ENCODE data around the gene LTN1. TPM values are rescaled to one million over a fixed set of nuclear protein-coding genes. Genes with fewer than 3 reads are reported as not detected.
"Not testable (repeated sequence)": the region's sequence is repeated elsewhere in the genome, so short reads cannot be mapped to it uniquely, and the experiment has no call there.

LTN1 gene
- 17.8 and 19.6 TPM in 2 replicates for total RNA-seq

GRCh38 chr21:28992526-28993292 is at the start of gene LTN1:
LTN1 (minus strand) TSS chr21:28992877; CDS start chr21:28992805, 72 bp downstream.
- DNase-seq (ENCODE audit: low read depth in 2 of 2): peak; percentile 99 to 100

- DNase-seq (ENCODE audit: low read depth in 2 of 2): no peak
These were observed 42.0 kb upstream of the LTN1 start for GRCh38 chr21:29034678-29035077.

- no peak for DNase-seq (ENCODE audit: low read depth in 2 of 2)
These were observed 41.2 kb upstream of the LTN1 start for GRCh38 chr21:29033871-29034270.

DNA sequence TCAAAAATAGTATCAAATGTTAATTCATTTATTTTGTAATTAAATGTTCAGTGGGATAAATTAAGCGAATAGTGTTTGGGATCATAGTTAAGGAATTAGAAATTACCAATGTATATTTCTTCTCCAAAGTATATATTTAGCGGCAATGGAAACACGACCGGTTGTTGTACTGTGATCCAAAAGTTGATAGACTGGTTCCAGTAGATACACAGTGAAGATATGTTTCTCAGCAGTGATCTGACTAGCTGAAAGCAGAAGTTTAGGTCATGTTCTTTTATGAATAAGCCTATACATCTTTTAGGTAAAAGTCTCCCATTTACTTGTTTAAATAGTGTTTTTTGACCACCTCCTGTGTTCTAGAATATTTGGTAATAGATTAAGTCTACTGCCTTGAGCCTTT is 40.6 kb upstream of the LTN1 start:
- DNase-seq (ENCODE audit: low read depth in 2 of 2): no peak

GRCh38 chr21:29030909-29031308 is 38.2 kb upstream of the LTN1 start:
- no peak for DNase-seq (ENCODE audit: low read depth in 2 of 2)

GRCh38 chr21:29029524-29029923 is 36.8 kb upstream of the LTN1 start:
- DNase-seq (ENCODE audit: low read depth in 2 of 2): no peak

DNA sequence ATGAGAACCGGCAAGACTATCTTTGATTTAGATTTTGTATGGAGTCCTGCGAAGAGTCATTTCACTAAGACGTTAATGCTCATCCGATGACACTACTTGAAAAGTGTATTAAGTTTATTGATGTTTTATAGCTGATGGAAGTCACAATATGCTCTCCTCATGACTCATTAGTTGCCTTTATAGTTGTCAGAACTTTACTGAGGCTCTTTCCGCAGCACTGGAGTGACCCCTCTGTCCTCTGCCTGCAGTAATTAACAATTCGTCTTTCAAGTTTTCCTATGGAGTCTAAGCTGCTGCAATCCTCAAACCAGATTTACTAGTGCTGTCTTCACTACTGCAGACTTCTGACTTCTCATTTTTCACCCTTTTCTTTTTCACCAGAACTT is 32.6 kb upstream of the LTN1 start:
- DNase-seq (ENCODE audit: low read depth in 2 of 2): peak; percentile 16 to 67

DNA sequence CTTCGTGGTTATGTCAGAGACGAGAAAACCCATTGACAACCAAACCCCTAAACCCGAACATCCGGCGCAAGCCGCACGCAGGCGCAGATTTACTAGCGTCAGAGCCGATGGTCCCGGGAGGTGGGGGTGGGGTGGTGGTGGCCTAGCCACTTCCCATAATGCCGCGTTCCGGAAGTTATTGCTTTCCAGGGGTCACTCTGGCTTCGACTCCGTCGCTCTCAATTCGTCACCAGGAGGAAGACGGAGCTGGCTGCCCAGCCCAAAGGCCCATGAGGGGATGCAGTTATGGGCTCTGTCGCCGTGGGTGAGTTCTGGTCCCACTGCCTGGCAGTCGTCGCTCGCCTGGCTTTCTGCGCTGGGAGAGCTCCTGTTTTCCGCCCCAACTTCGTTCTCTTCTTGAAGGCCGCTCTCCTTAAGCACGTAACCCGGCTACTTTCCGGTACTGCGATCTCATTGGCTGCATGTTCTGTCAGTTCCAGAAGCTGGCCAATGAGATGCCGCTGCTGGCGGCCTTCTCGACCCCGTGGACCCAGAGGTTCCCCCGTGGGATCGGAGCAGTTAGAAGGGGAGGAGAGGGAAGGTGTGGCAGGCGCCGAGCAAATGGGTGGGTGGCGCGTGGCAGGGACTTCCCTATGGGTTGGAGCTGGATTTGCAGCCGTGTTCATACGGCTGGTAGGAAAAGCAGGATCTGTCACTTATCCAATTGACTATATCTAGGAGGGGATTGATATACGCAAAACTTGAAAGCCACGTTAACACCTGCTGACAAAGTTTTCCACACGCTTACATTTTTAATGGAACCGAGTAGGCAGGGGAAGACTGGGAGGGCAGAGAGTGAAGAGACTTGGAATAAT is 32.0 kb upstream of the LTN1 start, which contains the start of gene USP16:
USP16 (plus strand) TSS at position 195 of the 854 bp plus-strand sequence. CDS start 3,246 bp downstream, outside the sequence.
- peak; percentile 99 to 100 for DNase-seq (ENCODE audit: low read depth in 2 of 2)

DNA sequence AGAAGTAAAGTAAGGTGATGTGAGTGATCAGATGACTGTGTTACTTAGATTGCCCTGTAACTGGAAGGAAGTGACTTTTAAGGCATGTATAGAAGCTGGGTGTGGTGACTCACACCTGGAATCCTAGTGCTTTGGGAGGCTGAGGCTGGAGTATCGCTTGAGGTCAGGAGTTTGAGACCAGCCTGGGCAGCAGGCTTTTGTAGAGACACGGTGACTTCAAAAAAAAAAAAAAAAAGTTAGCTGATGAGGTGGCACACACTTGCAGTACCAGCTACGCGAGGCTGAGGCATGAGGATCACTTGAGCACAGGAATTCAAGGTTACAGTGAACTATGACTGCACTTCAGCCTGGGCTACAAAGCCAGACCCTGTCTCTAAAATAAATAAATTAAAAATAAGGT is 29.5 kb upstream of the LTN1 start:
- DNase-seq (ENCODE audit: low read depth in 2 of 2): no peak

DNA sequence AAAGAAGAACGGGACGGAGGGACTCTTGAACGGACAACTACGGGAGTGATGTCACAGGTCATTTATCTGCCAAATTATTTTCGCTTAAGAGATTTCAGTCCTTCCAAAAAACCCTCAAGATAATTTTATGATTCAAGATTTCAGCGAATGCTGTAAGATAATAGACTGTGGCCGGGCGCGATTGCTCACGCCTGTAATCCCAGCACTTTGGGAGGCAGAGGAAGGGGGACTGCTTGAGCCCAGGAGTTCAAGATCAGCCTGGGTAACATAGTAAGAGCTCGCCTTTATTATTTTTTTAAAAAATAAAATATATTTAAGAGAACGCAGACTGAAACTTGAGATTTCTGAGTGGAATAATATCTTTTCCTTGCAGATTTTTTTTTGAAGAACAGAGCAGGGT is 25.9 kb upstream of the LTN1 start:
- no peak for DNase-seq (ENCODE audit: low read depth in 2 of 2)

DNA sequence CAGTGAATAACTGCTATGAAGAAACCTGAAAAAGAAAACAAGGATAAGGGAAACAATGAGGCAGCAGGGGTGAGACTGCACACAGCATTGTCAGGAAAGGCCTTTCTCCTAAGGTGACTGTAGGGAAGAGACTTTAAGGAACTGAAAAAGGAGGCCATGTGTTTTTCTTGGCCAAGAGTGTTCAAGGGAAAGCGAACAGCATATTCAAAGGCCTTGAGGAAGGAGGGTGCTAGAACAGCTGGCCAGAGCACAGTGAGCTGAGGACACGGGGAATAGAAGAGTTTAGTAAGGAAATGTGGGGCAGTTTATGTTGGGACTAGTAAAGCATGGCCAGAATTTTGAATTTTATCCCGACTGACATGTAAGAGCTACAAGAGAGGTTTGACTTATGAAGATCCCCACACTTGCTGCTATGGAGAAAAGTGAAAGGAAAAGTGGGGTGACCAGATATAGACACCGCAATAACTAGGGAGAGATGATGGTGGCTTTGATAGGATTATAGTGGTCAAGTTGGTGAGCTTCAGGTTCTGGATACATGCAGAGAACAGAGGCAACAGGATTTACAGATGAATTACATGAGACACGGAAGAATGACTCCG is 25.1 kb upstream of the LTN1 start:
- DNase-seq (ENCODE audit: low read depth in 2 of 2): peak in 1 of 2 donors; percentile 78

- DNase-seq (ENCODE audit: low read depth in 2 of 2): not testable (repeated sequence)
These were observed 18.6 kb upstream of the LTN1 start for GRCh38 chr21:29011236-29011635.

- no peak for DNase-seq (ENCODE audit: low read depth in 2 of 2)
These were observed 15.7 kb upstream of the LTN1 start for GRCh38 chr21:29008367-29008766.

- DNase-seq (ENCODE audit: low read depth in 2 of 2): no peak
These were observed 15.1 kb upstream of the LTN1 start for GRCh38 chr21:29007810-29008209.

- DNase-seq (ENCODE audit: low read depth in 2 of 2): no peak
These were observed 14.5 kb upstream of the LTN1 start for GRCh38 chr21:29007135-29007534.

DNA sequence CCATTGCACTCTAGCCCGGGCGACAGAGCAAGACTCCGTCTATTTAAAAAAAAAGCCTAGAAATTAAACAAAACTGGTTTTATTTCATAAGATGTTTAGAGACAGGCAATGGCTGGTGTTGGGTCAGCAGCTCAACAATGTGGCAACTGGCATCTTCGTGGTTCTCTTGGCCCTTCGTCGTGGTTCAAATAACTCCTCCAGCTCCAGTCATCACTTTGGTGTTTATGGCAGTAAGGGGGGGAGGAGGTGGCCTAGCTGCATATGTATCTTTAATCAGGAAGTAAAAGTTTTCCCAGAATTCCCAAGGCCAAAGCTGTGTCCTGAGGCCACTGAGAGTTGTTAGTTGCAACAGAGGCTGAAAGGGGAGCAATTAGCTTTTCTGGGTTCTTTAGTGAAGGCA is 13.0 kb upstream of the LTN1 start:
- DNase-seq (ENCODE audit: low read depth in 2 of 2): no peak

DNA sequence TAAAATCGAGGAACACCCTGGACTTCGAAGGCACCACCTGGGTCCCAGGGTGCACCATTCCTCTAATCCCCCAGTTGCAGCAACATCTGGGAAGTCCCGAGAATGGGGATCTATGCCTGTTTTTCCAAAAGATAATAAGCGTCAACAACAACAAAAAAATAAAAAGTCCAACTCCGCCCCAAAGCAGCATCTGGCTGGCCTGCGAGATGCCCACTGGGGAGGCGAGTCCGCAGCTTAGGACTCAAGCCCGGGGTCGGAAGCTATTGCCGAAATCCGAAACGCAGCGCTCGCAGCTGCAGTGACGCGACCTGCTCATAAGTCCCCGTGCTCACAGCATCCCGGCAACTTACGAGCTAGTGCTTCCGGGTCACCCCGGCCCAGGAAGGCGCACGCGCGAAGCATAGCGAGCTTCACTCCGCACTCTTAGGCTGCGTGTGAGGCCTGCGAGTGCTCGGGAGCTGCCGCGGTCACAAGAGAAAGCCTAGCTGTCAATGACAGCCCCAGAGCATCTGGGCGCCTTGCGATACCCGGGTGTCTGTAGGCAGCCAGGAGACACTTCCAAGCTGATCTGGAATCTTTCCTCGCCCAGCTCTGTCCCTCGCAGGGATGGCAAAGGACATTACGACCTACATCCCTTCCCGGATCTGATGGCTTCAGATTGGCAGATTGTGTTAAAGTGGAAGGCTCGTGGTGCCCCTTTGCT is 9.9 kb upstream of the LTN1 start:
- peak; percentile 94 to 98 for DNase-seq (ENCODE audit: low read depth in 2 of 2)

GRCh38 chr21:28993293-28993629 is 584 bp upstream of the LTN1 start:
- no peak for DNase-seq (ENCODE audit: low read depth in 2 of 2)

- DNase-seq (ENCODE audit: low read depth in 2 of 2): peak in 1 of 2 donors; percentile 11
These were observed 684 bp downstream of the LTN1 start for GRCh38 chr21:28991861-28992525.

DNA sequence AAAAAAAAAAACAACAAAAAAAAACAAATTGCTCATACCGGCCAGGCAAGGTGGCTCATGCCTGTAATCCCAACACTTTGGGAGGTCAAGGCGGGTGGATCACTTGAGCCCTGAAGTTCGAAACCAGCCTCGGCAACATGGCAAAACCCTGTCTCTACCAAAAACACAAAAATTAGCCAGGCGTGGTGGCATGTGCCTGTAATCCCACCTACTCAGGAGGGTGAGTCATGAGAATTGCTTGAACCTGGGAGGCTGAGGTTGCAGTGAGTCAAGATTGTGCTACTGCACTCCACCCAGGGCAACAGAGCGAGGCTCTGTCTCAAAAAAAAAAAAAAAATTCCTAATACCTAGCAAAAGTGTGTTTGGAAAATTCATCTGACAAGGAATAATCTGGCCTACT is 4.5 kb downstream of the LTN1 start:
- DNase-seq (ENCODE audit: low read depth in 2 of 2): not testable (repeated sequence)

DNA sequence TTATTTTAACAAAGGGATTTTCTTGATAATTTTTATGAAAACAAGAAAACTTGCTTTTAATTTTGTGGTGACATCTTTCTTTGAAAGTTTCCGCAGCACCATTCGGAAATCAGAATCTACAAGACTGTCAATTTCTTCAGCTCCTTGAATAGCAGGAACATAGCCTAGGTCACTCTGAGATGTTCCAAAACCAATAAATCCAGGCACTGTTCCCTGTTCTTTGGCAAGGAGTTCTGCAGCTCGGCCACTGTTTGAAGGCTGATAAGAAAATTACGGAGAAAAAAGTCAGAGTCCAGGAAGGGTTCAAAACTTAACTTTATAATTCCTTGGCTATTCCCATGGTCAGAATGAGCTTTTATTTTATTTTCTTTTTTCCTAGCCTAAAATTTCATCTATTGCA is 6.0 kb downstream of the LTN1 start:
- DNase-seq (ENCODE audit: low read depth in 2 of 2): no peak
